Kidney epithelial cell (primary cell): ENCODE data around the gene CHST3. TPM values are rescaled to one million over a fixed set of nuclear protein-coding genes. Genes with fewer than 3 reads are reported as not detected.

Source experiments
- DNase-seq: peaks from one replicate; pipeline ENCODE4 v3.0.0-alpha.2; 2010; ENCODE audit warnings: low read depth
- H3K27me3 ChIP-seq: 2 replicates; pipeline ENCODE4 v1.6.0; 2011; ENCODE audit warnings: low read length; ENCODE audit not compliant: control insufficient read depth, insufficient read depth
- H3K36me3 ChIP-seq: 2 replicates; pipeline ENCODE4 v1.5.1; 2011; ENCODE audit warnings: low read length; ENCODE audit not compliant: control insufficient read depth, insufficient read depth
- H3K4me3 ChIP-seq: 2 replicates; pipeline ENCODE4 v1.5.1; 2011; ENCODE audit warnings: low read depth, mild to moderate bottlenecking, control low read depth, low read length
- CTCF ChIP-seq: IDR thresholded peaks from 2 replicates; pipeline ENCODE4 v1.5.1; 2011; ENCODE audit warnings: mild to moderate bottlenecking, moderate library complexity, low read length, control low read depth, inconsistent platforms; ENCODE audit not compliant: insufficient read depth, poor library complexity, severe bottlenecking
- total RNA-seq: library from RNA; depleted of rRNA; stranded (reverse); fragments of >200 nt; gene quantifications from 2 replicates; pipeline ENCODE4 v1.2.3, GENCODE V29; 2015

Gene CHST3
- total RNA-seq, 1 donor from 2014 or later = 48.6 TPM

- no peak for TF ChIP-seq CTCF
- H3K27me3 ChIP-seq = no peaks in the 10 kb centered on the region
- H3K4me3 ChIP-seq = no peak overlapping the region
- no peaks in the 10 kb centered on the region for H3K36me3 ChIP-seq
- no peak for DNase-seq
These were observed 42.7 kb upstream of the CHST3 start for GRCh38 chr10:71921324-71922027.

- no peak for TF ChIP-seq CTCF
These were observed 41.0 kb upstream of the CHST3 start for GRCh38 chr10:71923138-71923692.

GRCh38 chr10:71924771-71925170, 39.4 kb upstream of the CHST3 start:
- Histone ChIP-seq H3K27me3 (no peaks in the 10 kb centered on the region), H3K4me3 (no peak overlapping the region), H3K36me3 (no peaks in the 10 kb centered on the region)
- no peak for DNase-seq
- no peak for TF ChIP-seq CTCF

More at GRCh38 chr10:71923138-71923692, 41.0 kb upstream of the CHST3 start:
- H3K36me3 ChIP-seq = no peaks in the 10 kb centered on the region
- H3K4me3 ChIP-seq = no peak overlapping the region
- DNase-seq = no peak
- no peaks in the 10 kb centered on the region for H3K27me3 ChIP-seq

- H3K27me3 ChIP-seq = no peaks in the 10 kb centered on the region
- TF ChIP-seq CTCF = no peak
- no peak overlapping the region for H3K4me3 ChIP-seq
- H3K36me3 ChIP-seq = no peaks in the 10 kb centered on the region
- DNase-seq = no peak
These were observed 37.0 kb upstream of the CHST3 start for GRCh38 chr10:71927159-71927558.

- peak; percentile 29 for DNase-seq
- no peak for TF ChIP-seq CTCF
- no peak overlapping the region for H3K4me3 ChIP-seq
- H3K27me3 ChIP-seq = no peaks in the 10 kb centered on the region
- no peaks in the 10 kb centered on the region for H3K36me3 ChIP-seq
These were observed 36.2 kb upstream of the CHST3 start for GRCh38 chr10:71927776-71928592.
